GM13976 (cell line): ENCODE measurements around the gene PRRG3.
"Not testable (repeated sequence)": the region's sequence is repeated elsewhere in the genome, so short reads cannot be mapped to it uniquely, and the experiment has no call there.

Experiments used
- DNase-seq: peaks from one replicate; pipeline ENCODE4 v3.0.0; 2012; ENCODE audit warnings: low spot score
- in situ Hi-C: fragments of 300-500 bp; cut with MboI; formaldehyde crosslinking; loops from one replicate; pipeline ENCODE4 v1.12.0; 2022; ENCODE audit warnings: low sequenced_read_pairs, mixed read lengths, inconsistent platforms; ENCODE audit not compliant: unreplicated experiment
- TF ChIP-seq, protein P1 (sequence below): IDR thresholded peaks from 2 replicates; pipeline ENCODE4 v1.5.1; 2012; ENCODE audit warnings: borderline replicate concordance, mild to moderate bottlenecking; ENCODE audit not compliant: insufficient read depth; ENCODE audit errors: extremely low read depth, missing control alignments, control extremely low read depth

Gene PRRG3

DNA sequence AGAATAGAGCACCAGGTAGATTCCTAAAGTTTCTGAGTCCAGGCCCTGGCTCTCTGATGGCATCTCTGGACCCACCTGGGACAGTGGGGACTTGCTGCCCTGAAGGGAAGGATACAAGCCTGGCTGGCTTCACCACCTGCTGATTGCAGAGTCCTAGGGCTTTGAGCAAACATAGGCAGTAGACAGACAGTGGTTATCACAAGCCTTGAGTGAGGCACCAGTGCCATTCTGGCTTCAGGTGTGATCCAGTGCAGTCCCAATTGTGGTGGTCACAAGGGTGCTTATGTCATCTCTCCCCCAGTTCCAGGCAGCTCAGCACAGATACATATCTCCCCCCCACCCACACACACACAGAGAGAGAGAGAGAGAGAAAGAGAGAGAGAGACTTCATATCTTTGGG is 6.6 kb upstream of the PRRG3 start:
- TF ChIP-seq, protein P1, sequence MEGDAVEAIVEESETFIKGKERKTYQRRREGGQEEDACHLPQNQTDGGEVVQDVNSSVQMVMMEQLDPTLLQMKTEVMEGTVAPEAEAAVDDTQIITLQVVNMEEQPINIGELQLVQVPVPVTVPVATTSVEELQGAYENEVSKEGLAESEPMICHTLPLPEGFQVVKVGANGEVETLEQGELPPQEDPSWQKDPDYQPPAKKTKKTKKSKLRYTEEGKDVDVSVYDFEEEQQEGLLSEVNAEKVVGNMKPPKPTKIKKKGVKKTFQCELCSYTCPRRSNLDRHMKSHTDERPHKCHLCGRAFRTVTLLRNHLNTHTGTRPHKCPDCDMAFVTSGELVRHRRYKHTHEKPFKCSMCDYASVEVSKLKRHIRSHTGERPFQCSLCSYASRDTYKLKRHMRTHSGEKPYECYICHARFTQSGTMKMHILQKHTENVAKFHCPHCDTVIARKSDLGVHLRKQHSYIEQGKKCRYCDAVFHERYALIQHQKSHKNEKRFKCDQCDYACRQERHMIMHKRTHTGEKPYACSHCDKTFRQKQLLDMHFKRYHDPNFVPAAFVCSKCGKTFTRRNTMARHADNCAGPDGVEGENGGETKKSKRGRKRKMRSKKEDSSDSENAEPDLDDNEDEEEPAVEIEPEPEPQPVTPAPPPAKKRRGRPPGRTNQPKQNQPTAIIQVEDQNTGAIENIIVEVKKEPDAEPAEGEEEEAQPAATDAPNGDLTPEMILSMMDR: no peak
- DNase-seq: no peak
- in situ Hi-C loops: no loop called here

DNA sequence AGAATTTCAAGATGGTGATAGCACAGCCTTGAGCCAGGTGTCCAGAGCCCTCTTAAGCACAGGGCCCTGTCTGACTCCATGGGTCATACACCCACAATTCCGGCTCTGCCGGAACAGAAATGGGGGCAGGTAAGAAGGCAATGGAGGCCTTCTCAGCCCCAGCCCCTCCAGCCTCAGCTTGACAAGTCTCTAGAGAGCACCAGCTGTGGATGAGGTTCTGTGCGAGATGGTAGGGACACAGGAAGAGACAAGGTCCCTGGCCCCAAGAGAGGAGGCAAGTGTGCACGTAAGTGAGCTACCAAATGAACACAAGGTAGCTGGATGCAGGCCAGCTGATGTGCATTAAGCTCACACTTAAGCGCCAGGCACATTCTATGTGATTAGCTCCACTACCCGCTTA is 2.4 kb upstream of the PRRG3 start:
- DNase-seq: no peak
- in situ Hi-C loops: no loop called here
- TF ChIP-seq, protein P1: no peak

DNA sequence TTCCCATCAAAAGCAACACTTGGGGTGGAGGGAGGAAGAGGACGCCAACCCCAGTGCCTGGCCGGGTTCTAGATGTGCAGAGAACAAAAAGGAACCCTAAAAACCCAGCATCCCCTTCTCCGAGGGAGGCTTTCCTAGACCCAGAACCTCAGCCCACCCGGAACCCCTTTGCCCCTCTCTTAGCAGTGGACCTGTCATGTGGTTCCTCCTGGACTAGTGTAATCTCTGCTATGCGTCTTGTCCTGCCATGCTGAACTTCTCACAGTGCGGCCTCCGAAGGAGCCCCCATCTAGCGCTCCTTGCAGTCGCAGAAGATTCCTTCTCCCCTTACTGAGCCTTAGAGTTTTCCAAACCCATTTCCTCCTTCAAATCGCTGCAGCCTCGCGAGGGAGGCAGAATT is 1.1 kb upstream of the PRRG3 start:
- TF ChIP-seq, protein P1: no peak

DNA sequence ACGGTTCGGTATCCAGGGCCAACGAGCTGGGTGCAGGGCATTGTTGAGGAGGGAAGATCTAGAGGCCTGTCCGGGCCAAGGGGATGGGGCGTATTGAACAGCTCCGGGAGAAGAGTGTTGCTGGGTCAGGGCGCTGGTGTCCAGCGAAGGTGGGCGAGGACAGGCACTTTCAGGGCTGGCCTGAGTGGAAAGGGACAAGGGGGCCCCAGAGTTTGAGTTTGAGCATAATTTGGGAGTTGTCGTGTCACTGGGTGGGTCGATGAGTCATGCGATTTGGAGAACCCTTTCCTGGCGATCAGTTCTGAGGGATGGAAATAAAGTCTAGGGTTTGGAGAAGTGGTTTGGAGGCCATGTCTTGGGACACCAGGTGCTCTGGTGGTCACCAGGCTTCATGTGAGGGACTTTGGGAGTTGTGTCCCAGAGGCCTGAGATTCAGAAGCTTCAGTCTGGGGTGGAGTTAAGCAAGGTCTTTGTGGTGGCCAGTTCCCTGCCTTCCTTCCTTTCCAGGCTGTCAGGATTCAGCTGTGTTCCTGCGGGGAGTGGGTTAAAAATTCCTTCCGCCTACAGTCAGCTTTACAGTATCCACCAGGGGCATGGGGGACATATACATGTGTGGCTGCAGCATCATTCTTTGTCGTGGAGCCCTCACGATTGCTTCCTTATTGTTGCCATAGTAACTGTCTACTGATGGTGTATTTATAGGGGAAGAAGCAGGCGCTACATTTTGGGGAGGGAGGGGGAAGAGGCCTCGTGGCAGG is 504 bp downstream of the PRRG3 start:
- in situ Hi-C loops: no loop called here
- TF ChIP-seq, protein P1: no peak
- DNase-seq: no peak

More for the DNA sequence above, 1.1 kb upstream of the PRRG3 start:
- in situ Hi-C loops: no loop called here
- no peak for DNase-seq

DNA sequence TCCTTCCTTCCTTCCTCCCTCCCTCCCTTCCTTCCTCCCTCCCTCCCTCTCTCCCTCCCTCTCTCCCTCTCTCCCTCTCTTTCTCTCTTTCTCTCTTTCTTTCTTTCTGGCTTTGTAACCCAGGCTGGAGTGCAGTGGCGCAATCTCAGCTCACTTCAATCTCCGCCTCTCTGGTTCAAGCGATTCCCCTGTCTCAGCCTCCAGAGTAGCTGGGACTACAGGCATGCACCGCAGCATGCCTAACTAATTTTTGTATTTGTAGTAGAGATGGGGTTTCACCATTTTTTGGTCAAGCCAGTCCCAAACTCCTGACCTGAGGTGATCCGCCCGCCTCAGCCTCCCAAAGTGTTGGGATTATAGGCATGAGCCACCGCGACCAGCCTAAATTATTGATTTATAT is 1.8 kb downstream of the PRRG3 start:
- DNase-seq, in situ Hi-C loops: not testable (repeated sequence)

DNA sequence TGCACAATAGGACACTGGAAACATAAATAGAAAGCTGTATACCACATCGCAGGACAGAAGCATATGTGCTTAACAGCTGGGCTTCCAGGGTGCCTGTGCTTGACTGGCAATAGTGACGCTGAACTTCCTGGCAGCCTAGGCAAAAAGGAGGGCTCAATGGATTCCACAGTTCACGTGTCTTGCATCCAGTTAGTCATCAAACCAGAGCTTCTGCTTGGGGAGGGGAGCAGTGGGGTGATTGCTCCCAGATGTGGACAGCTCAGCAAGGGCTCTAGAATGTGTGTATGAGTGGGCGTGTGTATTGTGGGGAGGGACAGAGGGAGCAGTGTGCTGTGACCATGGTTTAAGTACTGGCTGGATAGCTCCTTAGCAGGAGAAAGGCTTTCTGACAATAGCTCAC is 2.3 kb downstream of the PRRG3 start:
- in situ Hi-C loops: no loop called here
- TF ChIP-seq, protein P1: no peak
- no peak for DNase-seq

DNA sequence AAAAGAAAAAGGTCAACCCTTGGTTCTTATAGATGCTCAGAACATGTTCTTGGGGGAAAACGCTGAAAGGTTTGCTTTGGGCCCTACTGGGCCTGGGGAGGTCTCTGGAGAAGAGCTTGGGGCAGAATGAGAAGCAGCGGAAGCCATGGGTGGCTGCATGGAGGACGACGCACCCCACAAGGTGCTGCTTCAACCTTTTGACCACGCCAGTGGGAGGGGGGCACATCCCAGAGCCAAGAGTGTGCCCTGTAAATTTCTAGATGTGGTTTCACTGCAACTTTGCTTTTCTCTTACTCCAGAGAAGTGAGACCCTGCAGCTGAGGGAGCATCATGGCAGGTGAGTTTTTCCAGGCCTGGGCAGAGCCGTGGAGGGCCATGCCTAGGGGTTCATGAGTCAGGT is 3.2 kb downstream of the PRRG3 start:
- TF ChIP-seq, protein P1: no peak
- no peak for DNase-seq
- in situ Hi-C loops: no loop called here
